GM20431 (cell line): ENCODE measurements around the gene WNT10A.

Experiments
- in situ Hi-C: fragments of 300-500 bp; cut with MseI, MboI; formaldehyde crosslinking; loops from one replicate; pipeline ENCODE4 v1.15.0; 2020; ENCODE audit warnings: low sequenced_read_pairs; ENCODE audit not compliant: unreplicated experiment

Gene WNT10A

GRCh38 chr2:218873359-218874194 is 7.1 kb upstream of the WNT10A start:
- in situ Hi-C loops: no loop called here

GRCh38 chr2:218875692-218876246 is 4.9 kb upstream of the WNT10A start:
- in situ Hi-C loops: no loop called here

- in situ Hi-C loops: no loop called here
Observed at GRCh38 chr2:218876562-218877219, 4.0 kb upstream of the WNT10A start.

GRCh38 chr2:218877331-218877730 is 3.3 kb upstream of the WNT10A start:
- in situ Hi-C loops: no loop called here

GRCh38 chr2:218877891-218878290 is 2.8 kb upstream of the WNT10A start:
- in situ Hi-C loops: no loop called here

GRCh38 chr2:218878486-218878885 is 2.2 kb upstream of the WNT10A start:
- in situ Hi-C loops: no loop called here

- in situ Hi-C loops: no loop called here
Observed at GRCh38 chr2:218878926-218879761, 1.5 kb upstream of the WNT10A start.

GRCh38 chr2:218879776-218880101 is 913 bp upstream of the WNT10A start:
- in situ Hi-C loops: no loop called here

- in situ Hi-C loops: no loop called here
Observed at GRCh38 chr2:218880859-218881594, 375 bp downstream of the WNT10A start.

- in situ Hi-C loops: no loop called here
Observed at GRCh38 chr2:218881744-218882460, 1.2 kb downstream of the WNT10A start.

- in situ Hi-C loops: no loop called here
Observed at GRCh38 chr2:218882461-218882816, 1.8 kb downstream of the WNT10A start.

- in situ Hi-C loops: no loop called here
Observed at GRCh38 chr2:218882866-218883366, 2.3 kb downstream of the WNT10A start.

GRCh38 chr2:218883491-218884490 is 3.1 kb downstream of the WNT10A start:
- in situ Hi-C loops: no loop called here

GRCh38 chr2:218884519-218884918 is 3.9 kb downstream of the WNT10A start:
- in situ Hi-C loops: no loop called here

GRCh38 chr2:218885981-218886947 is 5.6 kb downstream of the WNT10A start:
- in situ Hi-C loops: no loop called here

- in situ Hi-C loops: no loop called here
Observed at GRCh38 chr2:218887079-218887478, 6.4 kb downstream of the WNT10A start.

GRCh38 chr2:218888341-218888740 is 7.7 kb downstream of the WNT10A start:
- in situ Hi-C loops: no loop called here
